H9 (cell line): ENCODE results near the gene ACRV1. TPM values are rescaled to one million over a fixed set of nuclear protein-coding genes. Genes with fewer than 3 reads are reported as not detected.

Source experiments
- DNase-seq: peaks from one replicate; pipeline ENCODE4 v3.0.0-alpha.2; 2017
- H2AFZ ChIP-seq: one replicate; pipeline ENCODE4 v1.6.1; 2013; ENCODE audit warnings: mild to moderate bottlenecking, low read length, control low read depth, moderate library complexity
- H2AK5ac ChIP-seq: 2 replicates; pipeline ENCODE4 v1.6.1; 2013; ENCODE audit warnings: low read length, control low read depth, mixed read lengths; ENCODE audit not compliant: insufficient read length
- H2BK120ac ChIP-seq: one replicate; pipeline ENCODE4 v1.6.1; 2013; ENCODE audit warnings: low read depth, mild to moderate bottlenecking, low read length, control low read depth, inconsistent platforms; ENCODE audit not compliant: poor library complexity, severe bottlenecking
- H2BK12ac ChIP-seq: 2 replicates; pipeline ENCODE4 v1.6.1; 2013; ENCODE audit warnings: low read length, control low read depth, mixed read lengths, low read depth; ENCODE audit not compliant: insufficient read length
- H2BK15ac ChIP-seq: 2 replicates; pipeline ENCODE4 v1.6.1; 2013; ENCODE audit warnings: low read depth, low read length, control low read depth
- H2BK20ac ChIP-seq: one replicate; pipeline ENCODE4 v1.6.1; 2013; ENCODE audit warnings: low read depth, mild to moderate bottlenecking, low read length, control low read depth, inconsistent platforms; ENCODE audit not compliant: poor library complexity, severe bottlenecking
- H2BK5ac ChIP-seq: 2 replicates; pipeline ENCODE4 v1.6.1; 2013; ENCODE audit warnings: low read length, control low read depth, mixed read lengths; ENCODE audit not compliant: insufficient read length
- H3K14ac ChIP-seq: 2 replicates; pipeline ENCODE4 v1.6.1; 2013; ENCODE audit warnings: low read length, control low read depth; ENCODE audit not compliant: insufficient read depth
- H3K18ac ChIP-seq: 2 replicates; pipeline ENCODE4 v1.6.1; 2013; ENCODE audit warnings: low read depth, mild to moderate bottlenecking, mixed read lengths, low read length, control low read depth; ENCODE audit not compliant: insufficient read length
- H3K23ac ChIP-seq: 2 replicates; pipeline ENCODE4 v1.6.1; 2013; ENCODE audit warnings: low read length, control low read depth, mixed read lengths, low read depth; ENCODE audit not compliant: insufficient read length
- H3K23me2 ChIP-seq: 2 replicates; pipeline ENCODE4 v1.6.1; 2013; ENCODE audit warnings: low read depth, mild to moderate bottlenecking, mixed read lengths, low read length, control low read depth; ENCODE audit not compliant: insufficient read length, poor library complexity, severe bottlenecking
- H3K27ac ChIP-seq: 2 replicates; pipeline ENCODE4 v1.5.1; 2013; ENCODE audit warnings: low read length, control low read depth, mixed read lengths, low read depth; ENCODE audit not compliant: insufficient read length
- H3K27me3 ChIP-seq: 2 replicates; pipeline ENCODE4 v1.6.1; 2013; ENCODE audit warnings: low read length, control low read depth, inconsistent platforms; ENCODE audit not compliant: insufficient read depth
- H3K4ac ChIP-seq: 2 replicates; pipeline ENCODE4 v1.6.1; 2013; ENCODE audit warnings: low read depth, mild to moderate bottlenecking, control low read depth, inconsistent platforms, low read length, moderate library complexity
- H3K4me1 ChIP-seq: 2 replicates; pipeline ENCODE4 v1.6.1; 2013; ENCODE audit warnings: low read length, control low read depth, inconsistent platforms; ENCODE audit not compliant: insufficient read depth
- H3K4me2 ChIP-seq: 2 replicates; pipeline ENCODE4 v1.6.1; 2013; ENCODE audit warnings: low read length, control low read depth, mixed read lengths; ENCODE audit not compliant: insufficient read length, insufficient read depth
- H3K56ac ChIP-seq: 2 replicates; pipeline ENCODE4 v1.6.1; 2013; ENCODE audit warnings: low read depth, mild to moderate bottlenecking, mixed read lengths, low read length, control low read depth; ENCODE audit not compliant: insufficient read length
- H3K79me1 ChIP-seq: 2 replicates; pipeline ENCODE4 v1.6.1; 2013; ENCODE audit warnings: low read depth, mild to moderate bottlenecking, moderate library complexity, low read length, control low read depth, inconsistent platforms; ENCODE audit not compliant: insufficient read depth, poor library complexity, severe bottlenecking
- H3K79me2 ChIP-seq: 2 replicates; pipeline ENCODE4 v1.6.1; 2013; ENCODE audit warnings: low read length, control low read depth, inconsistent platforms; ENCODE audit not compliant: insufficient read depth
- H3K9ac ChIP-seq: 2 replicates; pipeline ENCODE4 v1.6.1; 2013; ENCODE audit warnings: low read length, control low read depth, mixed read lengths; ENCODE audit not compliant: insufficient read length; ENCODE audit errors: extremely low read depth
- H3K9me3 ChIP-seq: one replicate; pipeline ENCODE4 v1.6.1; 2013; ENCODE audit warnings: low read depth, low read length, inconsistent platforms; ENCODE audit not compliant: control insufficient read depth
- H3T11ph ChIP-seq: one replicate; pipeline ENCODE4 v1.6.1; 2013; ENCODE audit warnings: mild to moderate bottlenecking, low read length, control low read depth, inconsistent platforms
- H4K20me1 ChIP-seq: one replicate; pipeline ENCODE4 v1.6.1; 2013; ENCODE audit not compliant: control insufficient read depth, insufficient read length, insufficient read depth
- H4K5ac ChIP-seq: 2 replicates; pipeline ENCODE4 v1.6.1; 2013; ENCODE audit warnings: low read depth, mild to moderate bottlenecking, mixed read lengths, low read length, control low read depth; ENCODE audit not compliant: insufficient read length
- H4K8ac ChIP-seq: replicated peaks from 2 replicates; pipeline ENCODE4 v1.6.1; 2013; ENCODE audit warnings: low read length, control low read depth, mixed read lengths, low read depth; ENCODE audit not compliant: insufficient read length
- H4K91ac ChIP-seq: 2 replicates; pipeline ENCODE4 v1.6.1; 2013; ENCODE audit warnings: low read depth, mild to moderate bottlenecking, moderate library complexity, mixed read lengths, low read length, control low read depth; ENCODE audit not compliant: insufficient read length
- H3K27ac Mint-ChIP-seq, 3 experiments: 2 replicates in 2 of 3; 3 replicates in 1 of 3; pipeline ENCODE4 v1.8.0; 2020 to 2021; ENCODE audit warnings: mixed read lengths in 3 of 3, mild to moderate bottlenecking in 1 of 3, moderate library complexity in 1 of 3
- H3K27me3 Mint-ChIP-seq: 2 replicates; pipeline ENCODE4 v1.8.0; 2021; ENCODE audit warnings: low read depth, mild to moderate bottlenecking, moderate library complexity, mixed read lengths
- H3K36me3 Mint-ChIP-seq, 3 experiments: 2 replicates in 2 of 3; 3 replicates in 1 of 3; pipeline ENCODE4 v1.8.0; 2020 to 2021; ENCODE audit warnings: low read depth in 3 of 3, mixed read lengths in 3 of 3; ENCODE audit not compliant: insufficient read depth in 1 of 3
- H3K4me1 Mint-ChIP-seq, 2 experiments: 2 replicates each; pipeline ENCODE4 v1.8.0; 2020; ENCODE audit warnings: mixed read lengths in 2 of 2
- H3K4me3 Mint-ChIP-seq, 2 experiments: 2 replicates in 1 of 2; 3 replicates in 1 of 2; pipeline ENCODE4 v1.8.0; 2020 to 2021; ENCODE audit warnings: mild to moderate bottlenecking in 2 of 2, mixed read lengths in 2 of 2, moderate library complexity in 1 of 2
- H3K9me3 Mint-ChIP-seq, 2 experiments: 2 replicates in 1 of 2; 3 replicates in 1 of 2; pipeline ENCODE4 v1.8.0; 2020; ENCODE audit warnings: mild to moderate bottlenecking in 2 of 2, mixed read lengths in 2 of 2, moderate library complexity in 1 of 2
- WGBS: extraction: QIAGEN DNeasy Blood & Tissue Kit; methylation state at CpG from one replicate; pipeline ENCODE4 v1.1.7; 2013; ENCODE audit warnings: missing lambda C conversion rate, low lambda C conversion rate, mixed read lengths; ENCODE audit not compliant: insufficient read length; ENCODE audit errors: extremely low coverage; 5-methylcytosine and 5-hydroxymethylcytosine counted together
- long read RNA-seq: library from polyadenylated mRNA; unstranded; transcript quantifications from one replicate; pipeline ENCODE4 v2.0.0, GENCODE V29; 2020
- total RNA-seq: library from RNA; stranded (reverse); gene quantifications from 2 replicates; pipeline ENCODE4 v1.2.1, GENCODE V29; 2021
- TF ChIP-seq, protein P1 (sequence below): fragments of 200-600 bp; sonication (generic); conservative IDR thresholded peaks from 3 replicates; pipeline ENCODE4 v1.8.0; 2021; ENCODE audit warnings: antibody characterized with exemption, mild to moderate bottlenecking

The ACRV1 gene, protein sequence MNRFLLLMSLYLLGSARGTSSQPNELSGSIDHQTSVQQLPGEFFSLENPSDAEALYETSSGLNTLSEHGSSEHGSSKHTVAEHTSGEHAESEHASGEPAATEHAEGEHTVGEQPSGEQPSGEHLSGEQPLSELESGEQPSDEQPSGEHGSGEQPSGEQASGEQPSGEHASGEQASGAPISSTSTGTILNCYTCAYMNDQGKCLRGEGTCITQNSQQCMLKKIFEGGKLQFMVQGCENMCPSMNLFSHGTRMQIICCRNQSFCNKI
- total RNA-seq, result not detected in 2 replicates
- long read RNA-seq, result 0 reads

GRCh38 chr11:125680747-125681146 lies at the start of gene ACRV1:
TSS of gene ACRV1 (minus strand) at chr11:125680847. CDS start at chr11:125680780, 67 bp downstream.
- no peaks in the 10 kb centered on the region for H3K23me2 ChIP-seq
- no peak for DNase-seq
- peak within 1 kb of the TSS in 1 of 3 experiments; percentile 41; a peak in 2 of 7 replicates for H3K27ac Mint-ChIP-seq

More at GRCh38 chr11:125680747-125681146, at the start of gene ACRV1:
- no peaks in the 10 kb centered on the region for H3K27me3 ChIP-seq
- H3K4me1 Mint-ChIP-seq, result peaks cover 14 to 16% of the 10 kb centered on the region in 2 experiments
- WGBS, result no CpG with 5 or more reads among the region's 1 CpG
- H4K8ac ChIP-seq, result no peak within 1 kb of the TSS
- H3K4me3 Mint-ChIP-seq, result no peak within 1 kb of the TSS
- no peak within 1 kb of the TSS for H2BK12ac ChIP-seq
- no peak within 1 kb of the TSS for H2BK20ac ChIP-seq
- no peak within 1 kb of the TSS for H2BK15ac ChIP-seq
- no peak within 1 kb of the TSS for H3K9ac ChIP-seq
- H3K27ac ChIP-seq, result no peak within 1 kb of the TSS
- no peaks in the 10 kb centered on the region for H3K4me1 ChIP-seq
- H3K9me3 ChIP-seq, result no peaks in the 10 kb centered on the region
- H3K9me3 Mint-ChIP-seq, result no peaks in the 10 kb centered on the region
- peaks cover 29 to 49% (median 47%) of the 10 kb centered on the region in 3 experiments; a peak in 6 of 7 replicates for H3K36me3 Mint-ChIP-seq
- no peaks in the 10 kb centered on the region for H4K20me1 ChIP-seq
- TF ChIP-seq, protein P1, sequence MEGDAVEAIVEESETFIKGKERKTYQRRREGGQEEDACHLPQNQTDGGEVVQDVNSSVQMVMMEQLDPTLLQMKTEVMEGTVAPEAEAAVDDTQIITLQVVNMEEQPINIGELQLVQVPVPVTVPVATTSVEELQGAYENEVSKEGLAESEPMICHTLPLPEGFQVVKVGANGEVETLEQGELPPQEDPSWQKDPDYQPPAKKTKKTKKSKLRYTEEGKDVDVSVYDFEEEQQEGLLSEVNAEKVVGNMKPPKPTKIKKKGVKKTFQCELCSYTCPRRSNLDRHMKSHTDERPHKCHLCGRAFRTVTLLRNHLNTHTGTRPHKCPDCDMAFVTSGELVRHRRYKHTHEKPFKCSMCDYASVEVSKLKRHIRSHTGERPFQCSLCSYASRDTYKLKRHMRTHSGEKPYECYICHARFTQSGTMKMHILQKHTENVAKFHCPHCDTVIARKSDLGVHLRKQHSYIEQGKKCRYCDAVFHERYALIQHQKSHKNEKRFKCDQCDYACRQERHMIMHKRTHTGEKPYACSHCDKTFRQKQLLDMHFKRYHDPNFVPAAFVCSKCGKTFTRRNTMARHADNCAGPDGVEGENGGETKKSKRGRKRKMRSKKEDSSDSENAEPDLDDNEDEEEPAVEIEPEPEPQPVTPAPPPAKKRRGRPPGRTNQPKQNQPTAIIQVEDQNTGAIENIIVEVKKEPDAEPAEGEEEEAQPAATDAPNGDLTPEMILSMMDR, result no peak
- H3K79me1 ChIP-seq, result no peaks in the 10 kb centered on the region
- H3K14ac ChIP-seq, result no peak within 1 kb of the TSS
- no peak within 1 kb of the TSS for H4K5ac ChIP-seq
- no peak within 1 kb of the TSS for H3K4ac ChIP-seq
- H3K79me2 ChIP-seq, result no peaks in the 10 kb centered on the region
- no peak within 1 kb of the TSS for H3T11ph ChIP-seq
- no peaks in the 10 kb centered on the region for H3K27me3 Mint-ChIP-seq
- no peak within 1 kb of the TSS for H3K18ac ChIP-seq
- no peak within 1 kb of the TSS for H2BK5ac ChIP-seq
- no peak within 1 kb of the TSS for H3K23ac ChIP-seq
- H2AK5ac ChIP-seq, result no peak within 1 kb of the TSS
- no peak within 1 kb of the TSS for H2AFZ ChIP-seq
- H2BK120ac ChIP-seq, result no peak within 1 kb of the TSS
- no peak within 1 kb of the TSS for H4K91ac ChIP-seq
- no peak within 1 kb of the TSS for H3K4me2 ChIP-seq
- H3K56ac ChIP-seq, result no peak within 1 kb of the TSS
